ENCODE measurements around the gene PHKA1.
"Not testable (repeated sequence)": the region's sequence is repeated elsewhere in the genome, so short reads cannot be mapped to it uniquely, and the experiment has no call there.

Gene PHKA1

GRCh38 chrX:72554448-72555140, 159.5 kb downstream of the PHKA1 start:
- in situ Hi-C loops (cut with HindIII; ENCODE audit: low sequenced_read_pairs) = no loop called here
- no peak overlapping the region for H3K4me3 ChIP-seq (ENCODE audit: low read depth, low read length)
- TF ChIP-seq CTCF (IDR thresholded peaks at IDR 0.05; ENCODE audit: low read depth, low read length, missing control alignments) = no peak
- no peak for DNase-seq (ENCODE audit: low read depth)

GRCh38 chrX:72552443-72552842, 161.7 kb downstream of the PHKA1 start:
- H3K4me3 ChIP-seq (ENCODE audit: low read depth, low read length); in situ Hi-C loops (cut with HindIII; ENCODE audit: low sequenced_read_pairs): not testable (repeated sequence)

GRCh38 chrX:72545990-72546389, 168.1 kb downstream of the PHKA1 start:
- H3K4me3 ChIP-seq (ENCODE audit: low read depth, low read length) = no peak overlapping the region
- no peak for DNase-seq (ENCODE audit: low read depth)
- TF ChIP-seq CTCF (IDR thresholded peaks at IDR 0.05; ENCODE audit: low read depth, low read length, missing control alignments) = peak; percentile 15
- in situ Hi-C loops (cut with HindIII; ENCODE audit: low sequenced_read_pairs) = no loop called here

More at GRCh38 chrX:72552443-72552842, 161.7 kb downstream of the PHKA1 start:
- not testable (repeated sequence) for DNase-seq (ENCODE audit: low read depth)

GRCh38 chrX:72540318-72540717, 173.8 kb downstream of the PHKA1 start:
- TF ChIP-seq CTCF (IDR thresholded peaks at IDR 0.05; ENCODE audit: low read depth, low read length, missing control alignments) = peak; percentile 11
- DNase-seq (ENCODE audit: low read depth) = peak; percentile 12
- H3K4me3 ChIP-seq (ENCODE audit: low read depth, low read length) = no peak overlapping the region
- in situ Hi-C loops (cut with HindIII; ENCODE audit: low sequenced_read_pairs) = no loop called here

- no peak for TF ChIP-seq CTCF (IDR thresholded peaks at IDR 0.05; ENCODE audit: low read depth, low read length, missing control alignments)
Measured at GRCh38 chrX:72539822-72540221, 174.3 kb downstream of the PHKA1 start.

GRCh38 chrX:72536542-72536941, 177.6 kb downstream of the PHKA1 start:
- no peak for DNase-seq (ENCODE audit: low read depth)
- no peak for TF ChIP-seq CTCF (IDR thresholded peaks at IDR 0.05; ENCODE audit: low read depth, low read length, missing control alignments)
- in situ Hi-C loops (cut with HindIII; ENCODE audit: low sequenced_read_pairs) = no loop called here
- H3K4me3 ChIP-seq (ENCODE audit: low read depth, low read length) = no peak overlapping the region

More at GRCh38 chrX:72539822-72540221, 174.3 kb downstream of the PHKA1 start:
- in situ Hi-C loops (cut with HindIII; ENCODE audit: low sequenced_read_pairs) = no loop called here
- no peak overlapping the region for H3K4me3 ChIP-seq (ENCODE audit: low read depth, low read length)
- no peak for DNase-seq (ENCODE audit: low read depth)

GRCh38 chrX:72532366-72532765, 181.7 kb downstream of the PHKA1 start:
- no peak overlapping the region for H3K4me3 ChIP-seq (ENCODE audit: low read depth, low read length)
- no peak for DNase-seq (ENCODE audit: low read depth)
- in situ Hi-C loops (cut with HindIII; ENCODE audit: low sequenced_read_pairs) = no loop called here
- TF ChIP-seq CTCF (IDR thresholded peaks at IDR 0.05; ENCODE audit: low read depth, low read length, missing control alignments) = no peak
